ENCODE data around the gene ECM2.

ECM2 gene

GRCh38 chr9:92550765-92551164 lies 15.0 kb upstream of the ECM2 start:
- H3K27me3 ChIP-seq (ENCODE audit: low read length) = no peaks in the 10 kb centered on the region

GRCh38 chr9:92547356-92547755 lies 11.6 kb upstream of the ECM2 start:
- H3K27me3 ChIP-seq (ENCODE audit: low read length) = no peaks in the 10 kb centered on the region
- no peak overlapping the region for H3K4me3 ChIP-seq (ENCODE audit: insufficient read depth, low read length, poor library complexity, severe bottlenecking)
- no peaks in the 10 kb centered on the region for H3K36me3 ChIP-seq (ENCODE audit: low read length)
- no peaks in the 10 kb centered on the region for H3K79me2 ChIP-seq (ENCODE audit: insufficient read depth, low read length)
- H3K9me2 ChIP-seq (replicated peaks; ENCODE audit: insufficient read depth, low read length) = no peaks in the 10 kb centered on the region
- no peaks in the 10 kb centered on the region for H4K20me1 ChIP-seq (ENCODE audit: low read depth, low read length)
- TF ChIP-seq CTCF (IDR thresholded peaks at IDR 0.05; ENCODE audit: insufficient read depth, low read length, poor library complexity, severe bottlenecking) = no peak
- TF ChIP-seq EZH2phosphoT487 (conservative IDR thresholded peaks at IDR 0.05; ENCODE audit: low read length) = no peak
- no peak overlapping the region for H3K9ac ChIP-seq (ENCODE audit: low read length)
- no peaks in the 10 kb centered on the region for H3F3A ChIP-seq (ENCODE audit: insufficient read depth)
- no peak overlapping the region for H3K4me2 ChIP-seq (ENCODE audit: low read depth, low read length, poor library complexity, severe bottlenecking)
- H3K9me3 ChIP-seq (ENCODE audit: insufficient read depth, low read length) = no peaks in the 10 kb centered on the region
- no peak overlapping the region for H2AFZ ChIP-seq (ENCODE audit: low read depth, low read length, severe bottlenecking)
- no peak overlapping the region for H3K27ac ChIP-seq (ENCODE audit: low read depth, low read length)

More at GRCh38 chr9:92550765-92551164, 15.0 kb upstream of the ECM2 start:
- TF ChIP-seq EZH2phosphoT487 (conservative IDR thresholded peaks at IDR 0.05; ENCODE audit: low read length) = no peak
- no peaks in the 10 kb centered on the region for H3K9me2 ChIP-seq (replicated peaks; ENCODE audit: insufficient read depth, low read length)
- no peak overlapping the region for H3K4me3 ChIP-seq (ENCODE audit: insufficient read depth, low read length, poor library complexity, severe bottlenecking)
- H2AFZ ChIP-seq (ENCODE audit: low read depth, low read length, severe bottlenecking) = no peak overlapping the region
- H3K9ac ChIP-seq (ENCODE audit: low read length) = no peak overlapping the region
- no peaks in the 10 kb centered on the region for H4K20me1 ChIP-seq (ENCODE audit: low read depth, low read length)
- H3K27ac ChIP-seq (ENCODE audit: low read depth, low read length) = no peak overlapping the region
- H3K4me2 ChIP-seq (ENCODE audit: low read depth, low read length, poor library complexity, severe bottlenecking) = no peak overlapping the region
- no peaks in the 10 kb centered on the region for H3K9me3 ChIP-seq (ENCODE audit: insufficient read depth, low read length)
- no peaks in the 10 kb centered on the region for H3K36me3 ChIP-seq (ENCODE audit: low read length)
- H3F3A ChIP-seq (ENCODE audit: insufficient read depth) = no peaks in the 10 kb centered on the region
- no peaks in the 10 kb centered on the region for H3K79me2 ChIP-seq (ENCODE audit: insufficient read depth, low read length)

- H4K20me1 ChIP-seq (ENCODE audit: low read depth, low read length) = no peaks in the 10 kb centered on the region
- H3K27ac ChIP-seq (ENCODE audit: low read depth, low read length) = no peak overlapping the region
- H3K9me3 ChIP-seq (ENCODE audit: insufficient read depth, low read length) = no peaks in the 10 kb centered on the region
- H3K4me2 ChIP-seq (ENCODE audit: low read depth, low read length, poor library complexity, severe bottlenecking) = no peak overlapping the region
- H3K27me3 ChIP-seq (ENCODE audit: low read length) = no peaks in the 10 kb centered on the region
- H2AFZ ChIP-seq (ENCODE audit: low read depth, low read length, severe bottlenecking) = no peak overlapping the region
- H3K36me3 ChIP-seq (ENCODE audit: low read length) = no peaks in the 10 kb centered on the region
- H3K4me3 ChIP-seq (ENCODE audit: insufficient read depth, low read length, poor library complexity, severe bottlenecking) = no peak overlapping the region
- TF ChIP-seq CTCF (IDR thresholded peaks at IDR 0.05; ENCODE audit: insufficient read depth, low read length, poor library complexity, severe bottlenecking) = no peak
- no peak for TF ChIP-seq EZH2phosphoT487 (conservative IDR thresholded peaks at IDR 0.05; ENCODE audit: low read length)
- H3K79me2 ChIP-seq (ENCODE audit: insufficient read depth, low read length) = no peaks in the 10 kb centered on the region
- no peaks in the 10 kb centered on the region for H3K9me2 ChIP-seq (replicated peaks; ENCODE audit: insufficient read depth, low read length)
- no peaks in the 10 kb centered on the region for H3F3A ChIP-seq (ENCODE audit: insufficient read depth)
- H3K9ac ChIP-seq (ENCODE audit: low read length) = no peak overlapping the region
Observed at GRCh38 chr9:92545002-92545510, 9.3 kb upstream of the ECM2 start.

GRCh38 chr9:92543972-92544371 lies 8.2 kb upstream of the ECM2 start:
- Histone ChIP-seq H3K4me3 (ENCODE audit: insufficient read depth, low read length, poor library complexity, severe bottlenecking) (no peak overlapping the region), H2AFZ (ENCODE audit: low read depth, low read length, severe bottlenecking) (no peak overlapping the region), H3K27me3 (ENCODE audit: low read length) (no peaks in the 10 kb centered on the region), H3K79me2 (ENCODE audit: insufficient read depth, low read length) (no peaks in the 10 kb centered on the region), H3K36me3 (ENCODE audit: low read length) (no peaks in the 10 kb centered on the region), H3K9ac (ENCODE audit: low read length) (no peak overlapping the region), H3K9me3 (ENCODE audit: insufficient read depth, low read length) (no peaks in the 10 kb centered on the region), H3K4me2 (ENCODE audit: low read depth, low read length, poor library complexity, severe bottlenecking) (no peak overlapping the region), H3K9me2 (replicated peaks; ENCODE audit: insufficient read depth, low read length) (no peaks in the 10 kb centered on the region), H3K27ac (ENCODE audit: low read depth, low read length) (no peak overlapping the region), H4K20me1 (ENCODE audit: low read depth, low read length) (no peaks in the 10 kb centered on the region), H3F3A (ENCODE audit: insufficient read depth) (no peaks in the 10 kb centered on the region)
- TF ChIP-seq EZH2phosphoT487 (conservative IDR thresholded peaks at IDR 0.05; ENCODE audit: low read length) = no peak

All from SU-DHL-6 (cell line).